Activated gamma-delta T cell (primary cell): Measurements from ENCODE around the gene CNPPD1.
A peak's percentile ranks its signal among the peaks of the same experiment; 100 is the strongest.
"Not testable (repeated sequence)": the region's sequence is repeated elsewhere in the genome, so short reads cannot be mapped to it uniquely, and the experiment has no call there.

Experiments
- DNase-seq: peaks from one replicate; lab custom pipeline; 2025; lab: John Stamatoyannopoulos, UW

Gene CNPPD1

GRCh38 chr2:219207884-219208740, 31.4 kb upstream of the CNPPD1 start:
- no peak for DNase-seq

DNA sequence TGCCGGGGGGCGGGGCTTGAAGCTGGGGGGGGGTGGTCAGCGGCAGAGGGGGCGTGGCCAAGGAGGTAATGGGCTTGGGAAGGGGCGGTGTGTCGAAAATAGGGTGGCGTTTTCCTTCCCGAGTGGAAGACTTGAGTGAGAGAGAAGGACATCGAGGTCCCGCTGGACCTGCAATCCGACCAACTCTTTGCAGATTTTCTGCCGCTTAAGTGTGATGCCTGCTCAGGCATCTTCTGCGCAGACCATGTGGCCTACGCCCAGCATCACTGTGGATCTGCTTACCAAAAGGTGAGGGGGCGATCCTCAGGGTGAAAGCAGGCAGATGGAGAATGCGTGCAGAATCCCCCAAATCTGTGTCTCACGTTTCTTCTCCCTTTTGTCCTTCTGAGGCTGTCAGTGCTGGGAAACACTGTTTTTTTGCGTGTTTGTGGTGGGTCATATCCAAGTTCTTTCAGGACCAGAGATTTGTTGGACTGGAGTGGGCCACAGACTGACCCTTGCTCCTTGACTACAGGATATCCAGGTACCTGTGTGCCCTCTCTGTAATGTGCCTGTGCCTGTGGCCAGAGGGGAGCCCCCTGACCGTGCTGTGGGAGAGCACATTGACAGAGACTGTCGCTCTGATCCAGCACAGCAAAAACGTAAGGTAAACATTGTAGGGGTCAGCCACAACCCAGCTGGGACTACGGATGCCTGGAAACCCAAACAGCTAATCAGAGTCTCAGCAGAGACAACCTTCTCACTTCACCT, 30.6 kb upstream of the CNPPD1 start:
- no peak for DNase-seq

DNA sequence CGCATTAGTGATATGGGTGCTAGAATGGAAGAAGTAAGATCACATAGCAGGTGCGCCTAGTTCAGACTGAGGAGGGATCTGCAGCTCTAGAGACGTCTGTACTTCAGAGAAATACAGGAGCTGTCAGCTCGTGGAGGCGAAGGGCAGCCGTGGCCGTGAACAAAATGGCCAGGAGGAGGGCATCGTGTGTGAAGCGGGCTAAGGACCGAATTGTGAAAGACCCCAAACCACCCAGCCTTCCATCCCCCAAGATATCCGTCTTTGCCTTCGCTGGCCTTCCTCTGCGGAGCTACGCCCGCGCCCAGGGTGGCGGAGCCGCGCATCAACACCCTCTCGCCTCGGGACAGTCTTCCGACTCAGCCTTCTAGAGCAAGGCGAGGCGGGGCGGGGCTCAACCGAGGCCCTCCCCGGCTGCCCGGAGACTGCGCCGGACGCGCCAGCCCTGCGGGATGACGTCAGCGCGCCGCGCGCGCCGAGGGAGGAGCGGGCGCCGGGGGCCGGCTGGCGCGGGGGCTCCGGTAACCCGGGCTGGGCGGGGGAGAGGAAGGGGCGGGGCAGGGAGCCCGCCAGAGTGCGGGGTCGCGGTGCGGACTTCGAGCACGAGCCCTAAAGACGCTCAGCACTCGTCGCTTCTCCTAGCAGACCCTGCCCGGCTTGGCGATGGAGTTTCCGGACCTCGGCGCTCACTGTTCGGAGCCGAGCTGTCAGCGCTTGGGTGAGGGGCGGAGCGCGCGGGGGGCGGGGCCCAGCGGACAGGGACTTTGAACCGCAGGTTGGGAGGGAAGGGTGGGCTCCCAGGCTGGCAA, 29.8 kb upstream of the CNPPD1 start, which contains the start of gene ZFAND2B:
Gene ZFAND2B, plus strand, starts transcription at position 455 of the 806 bp plus-strand sequence. Its CDS starts 206 bp downstream, at position 661.
- peak; percentile 94 for DNase-seq

GRCh38 chr2:219205981-219206327, 29.2 kb upstream of the CNPPD1 start:
- no peak for DNase-seq

GRCh38 chr2:219205165-219205538, 28.4 kb upstream of the CNPPD1 start:
- no peak for DNase-seq

- no peak for DNase-seq
Observed at GRCh38 chr2:219204425-219205164, 27.9 kb upstream of the CNPPD1 start.

DNA sequence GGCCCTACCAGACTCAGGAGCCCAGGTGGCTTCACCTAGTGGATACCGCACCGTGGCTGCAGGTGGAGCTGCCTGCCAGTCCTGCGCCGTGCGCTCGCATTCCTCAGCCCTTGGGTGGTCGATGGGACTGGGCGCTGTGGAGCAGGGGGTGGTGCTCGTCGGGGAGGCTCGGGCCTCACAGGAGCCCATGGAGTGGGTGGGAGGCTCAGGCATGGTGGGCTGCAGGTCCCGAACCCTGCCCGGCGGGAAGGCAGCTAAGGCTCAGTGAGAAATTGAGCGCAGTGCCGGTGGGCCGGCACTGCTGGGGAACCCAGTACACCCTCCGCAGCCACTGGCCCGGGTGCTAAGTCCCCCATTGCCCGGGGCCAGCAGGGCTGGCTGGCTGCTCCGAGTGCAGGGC, 24.6 kb upstream of the CNPPD1 start:
- not testable (repeated sequence) for DNase-seq

GRCh38 chr2:219200502-219201326, 24.0 kb upstream of the CNPPD1 start:
- DNase-seq = not testable (repeated sequence)

GRCh38 chr2:219199470-219200211, 22.9 kb upstream of the CNPPD1 start:
- no peak for DNase-seq

DNA sequence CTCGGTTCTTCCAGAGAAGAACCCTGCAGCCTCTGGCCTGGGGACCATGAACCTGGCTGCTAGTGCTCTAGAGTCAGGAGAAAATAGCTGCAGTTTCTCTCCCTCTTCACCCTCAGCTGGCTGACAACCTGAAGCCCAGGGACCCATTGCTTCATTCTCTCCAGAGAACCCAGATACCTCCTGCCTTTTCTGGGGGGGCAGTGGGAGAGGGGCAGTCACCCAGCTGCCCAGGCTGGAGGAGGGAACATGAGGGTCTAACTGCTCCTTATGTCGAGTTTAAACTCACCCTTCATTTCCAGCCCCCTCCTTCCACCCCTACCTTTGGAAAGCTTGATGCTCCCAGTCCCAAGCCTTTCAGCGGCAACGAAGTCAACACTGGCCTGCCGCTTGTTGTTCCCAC, 22.2 kb upstream of the CNPPD1 start:
- DNase-seq = no peak

DNA sequence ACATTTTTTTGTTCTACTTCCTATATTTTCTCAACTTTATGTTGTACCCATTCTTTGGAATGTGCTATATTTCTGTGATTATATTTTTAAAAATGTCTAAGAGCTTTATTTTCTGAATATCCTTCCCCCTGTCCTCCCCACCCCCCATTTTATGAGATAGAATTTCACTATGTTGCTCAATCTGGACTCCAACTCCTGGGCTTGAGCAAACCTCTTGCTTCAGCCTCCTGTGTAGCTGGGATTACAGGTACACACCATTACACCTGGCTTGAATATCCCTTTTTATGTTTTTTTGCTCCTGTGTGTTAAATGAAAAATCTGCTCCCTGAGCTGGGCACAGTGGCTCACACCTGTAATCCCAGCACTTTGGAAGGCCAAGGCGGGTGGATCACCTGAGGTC, 20.7 kb upstream of the CNPPD1 start:
- DNase-seq = no peak

- DNase-seq = no peak
Observed at GRCh38 chr2:219186754-219187456, 10.2 kb upstream of the CNPPD1 start.

DNA sequence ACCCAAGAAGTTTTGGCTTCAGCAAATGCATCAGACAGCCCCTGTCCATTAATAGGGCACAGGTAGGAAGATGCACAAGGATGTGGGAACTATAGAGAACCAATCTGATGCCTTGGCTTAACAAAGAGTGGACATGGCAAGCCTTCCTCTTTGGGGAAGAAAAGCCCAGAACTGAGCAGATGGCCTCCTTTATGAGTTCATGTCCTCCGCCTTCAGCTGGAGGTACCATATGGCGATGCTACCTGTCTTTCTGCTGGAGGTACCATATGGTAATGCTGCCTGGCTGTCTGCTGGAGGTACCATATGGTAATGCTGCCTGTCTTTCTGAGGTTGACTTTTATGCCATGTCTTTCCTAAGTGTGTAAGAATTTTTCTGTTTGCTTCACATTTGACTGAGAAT, 7.4 kb upstream of the CNPPD1 start:
- DNase-seq = no peak

GRCh38 chr2:219183151-219183772, 6.5 kb upstream of the CNPPD1 start:
- DNase-seq = no peak

GRCh38 chr2:219182331-219183150, 5.8 kb upstream of the CNPPD1 start:
- no peak for DNase-seq

- no peak for DNase-seq
Observed at GRCh38 chr2:219181531-219181930, 4.8 kb upstream of the CNPPD1 start.

DNA sequence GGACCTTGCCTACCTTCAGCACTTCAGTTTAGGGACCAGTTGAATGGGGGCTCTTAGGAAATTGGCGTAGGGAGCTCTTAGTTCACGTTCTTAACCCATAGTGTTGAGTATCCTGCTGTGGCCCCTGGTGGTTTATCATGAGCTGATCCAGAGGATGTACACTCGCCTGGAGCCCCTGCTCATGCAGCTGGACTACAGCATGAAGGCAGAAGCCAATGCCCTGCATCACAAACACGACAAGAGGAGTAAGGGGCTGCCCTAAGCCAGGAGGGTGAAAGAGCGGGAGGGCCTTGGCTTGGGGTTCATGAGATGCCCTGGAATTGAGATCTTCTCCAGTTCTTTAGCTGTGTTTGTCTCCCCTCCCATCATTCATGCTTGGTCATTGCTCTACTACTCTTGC, 4.2 kb upstream of the CNPPD1 start:
- DNase-seq = no peak
